SW480 (cell line): ENCODE measurements around the gene DDX28.

Experiments used
- DNase-seq: peaks from one replicate; pipeline ENCODE4 v3.0.0-alpha.2; 2016; ENCODE audit warnings: low spot score

The DDX28 gene

GRCh38 chr16:68022728-68023537, at the start of gene DDX28, which contains the start of gene DUS2:
TSS of gene DDX28 (minus strand) at chr16:68023232. CDS start at chr16:68023202, 30 bp downstream.
TSS of gene DUS2 (plus strand) at chr16:68023284. CDS start at chr16:68038024, 14,740 bp downstream.
- peak; percentile 78 for DNase-seq

- DNase-seq, result no peak
Observed at GRCh38 chr16:68072038-68072695, 49.1 kb upstream of the DDX28 start.

GRCh38 chr16:68071518-68071901, 48.5 kb upstream of the DDX28 start:
- no peak for DNase-seq

DNA sequence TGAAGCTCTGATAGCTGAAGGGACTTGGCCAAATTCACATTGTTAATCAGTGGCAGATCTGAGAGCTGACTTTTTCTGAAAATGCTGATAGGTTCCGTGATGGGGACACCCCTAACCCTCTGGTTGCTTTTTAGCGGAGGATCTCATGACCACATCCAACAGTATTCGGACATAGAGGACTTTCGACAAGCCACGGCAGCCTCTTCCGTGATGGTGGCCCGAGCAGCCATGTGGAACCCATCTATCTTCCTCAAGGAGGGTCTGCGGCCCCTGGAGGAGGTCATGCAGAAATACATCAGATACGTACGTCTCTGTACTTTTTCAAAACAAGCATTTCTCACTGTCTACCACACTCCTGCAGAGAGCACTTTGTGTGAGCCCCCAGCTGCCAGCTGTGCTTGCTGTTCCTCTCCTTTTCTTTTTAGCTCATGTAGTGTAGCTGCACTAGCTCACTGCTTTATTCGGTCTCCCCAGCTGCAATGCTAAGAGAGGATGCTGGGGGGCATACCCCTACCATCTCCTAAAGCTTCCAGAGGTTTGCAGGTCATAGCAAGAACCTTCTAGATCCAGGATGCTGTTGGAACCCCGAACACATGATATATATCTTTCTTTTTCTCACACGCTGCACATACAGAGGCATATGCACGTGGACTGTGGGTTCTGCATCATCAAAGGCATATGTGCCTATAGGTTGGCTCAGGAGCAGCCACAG, 47.9 kb upstream of the DDX28 start:
- DNase-seq, result no peak

- DNase-seq, result no peak
Observed at GRCh38 chr16:68070249-68070730, 47.3 kb upstream of the DDX28 start.

DNA sequence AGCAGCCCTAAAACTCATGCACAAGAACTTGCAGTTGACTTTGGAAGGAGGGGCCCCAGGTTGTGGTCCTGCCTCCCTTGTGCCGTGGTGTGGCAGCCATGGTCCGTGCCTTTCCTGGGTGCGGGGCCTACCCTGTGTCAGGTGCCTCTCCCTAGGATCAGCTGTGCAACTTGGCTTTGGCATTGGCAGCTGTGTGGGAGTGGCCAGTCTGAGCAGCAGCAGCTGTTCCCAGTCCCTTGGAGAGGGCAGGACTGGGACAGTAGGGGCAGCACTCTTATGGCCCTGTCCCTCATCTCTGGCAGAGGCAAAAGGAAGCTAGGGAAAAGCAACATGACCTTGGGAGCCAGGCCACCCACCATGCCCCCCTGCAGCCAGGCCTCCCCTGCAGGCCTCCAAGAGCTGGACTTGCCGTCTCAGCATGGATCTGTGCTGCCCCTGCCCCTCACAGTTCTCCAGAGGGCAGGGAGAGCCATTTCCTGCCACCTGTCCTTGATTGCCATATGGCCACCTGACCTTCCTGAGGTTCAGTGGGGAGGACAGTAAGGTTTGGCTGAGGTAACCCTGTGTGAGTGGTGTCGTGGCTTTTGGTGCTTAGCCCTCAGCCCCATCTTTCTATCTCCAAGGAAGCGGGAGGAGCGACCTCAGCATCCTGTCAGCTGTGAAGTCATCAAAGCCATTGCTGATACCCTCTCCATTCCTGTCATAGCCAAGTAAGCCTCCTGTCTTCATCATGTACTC, 46.6 kb upstream of the DDX28 start:
- no peak for DNase-seq

GRCh38 chr16:68068926-68069325, 45.9 kb upstream of the DDX28 start:
- DNase-seq, result no peak

DNA sequence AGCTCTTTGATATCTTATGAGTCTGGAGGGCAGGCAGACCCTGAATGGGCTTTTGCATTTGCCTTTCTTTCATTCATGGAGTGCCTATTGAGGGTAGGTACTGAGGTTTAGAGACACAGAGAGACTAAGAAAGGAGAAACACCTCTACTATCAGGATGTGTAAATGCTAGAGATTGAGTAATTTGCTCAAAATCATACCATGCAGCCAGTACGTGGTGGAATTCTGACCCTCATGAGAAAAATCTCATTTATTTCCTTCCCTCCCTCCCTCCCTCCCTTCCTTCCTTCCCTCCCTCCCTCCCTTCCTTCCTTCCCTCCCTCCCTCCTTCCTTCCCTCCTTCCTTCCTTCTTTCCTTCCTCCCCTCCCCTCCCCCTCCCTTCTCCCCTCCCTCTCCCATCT, 43.7 kb upstream of the DDX28 start:
- no peak for DNase-seq

- DNase-seq, result no peak
Observed at GRCh38 chr16:68065716-68066305, 42.8 kb upstream of the DDX28 start.

GRCh38 chr16:68064791-68065365, 41.8 kb upstream of the DDX28 start:
- peak; percentile 67 for DNase-seq

DNA sequence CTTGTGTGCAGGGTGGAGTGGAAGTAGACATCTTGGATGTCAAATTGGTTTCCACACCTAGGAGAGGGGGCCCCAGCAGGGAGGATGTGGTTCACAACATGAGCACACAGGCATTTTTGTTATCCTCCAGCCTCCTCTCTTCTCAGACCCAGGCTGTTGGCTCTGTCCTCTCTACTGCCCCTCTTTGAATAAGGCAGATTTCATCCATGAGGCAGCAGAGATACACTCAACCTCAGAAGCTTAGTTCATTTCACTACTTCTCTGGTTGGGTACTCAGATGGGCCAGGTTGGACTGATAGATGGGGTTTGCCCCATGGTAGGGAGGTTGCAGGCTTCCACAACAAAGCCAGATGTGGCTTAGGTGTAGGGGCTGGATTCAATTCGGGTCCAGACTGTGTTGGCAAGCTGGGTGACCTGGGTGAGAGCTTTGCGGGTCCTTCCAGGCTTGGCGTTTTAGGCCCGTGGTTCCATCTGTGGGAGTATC, 39.9 kb upstream of the DDX28 start:
- DNase-seq, result no peak

GRCh38 chr16:68061396-68061795, 38.4 kb upstream of the DDX28 start:
- no peak for DNase-seq

DNA sequence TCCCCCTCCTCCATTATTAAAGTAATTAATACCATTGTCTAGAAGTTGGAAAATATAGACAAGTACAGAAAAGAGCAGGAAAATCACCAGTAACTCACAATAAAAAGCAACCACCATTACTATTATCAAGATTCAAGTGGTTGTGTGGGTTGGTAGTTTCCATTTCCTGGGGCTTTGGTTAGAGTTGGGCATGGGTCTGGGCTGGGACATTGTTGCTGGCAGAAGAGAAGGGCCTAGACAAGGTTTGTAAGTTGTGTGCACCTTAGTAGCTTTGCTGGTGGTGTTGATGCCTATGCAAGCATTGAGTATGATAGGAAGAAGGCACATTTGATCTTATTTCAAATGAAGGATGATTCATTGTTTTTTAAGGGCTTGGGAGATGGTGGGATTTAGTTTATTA, 36.8 kb upstream of the DDX28 start:
- DNase-seq, result no peak

GRCh38 chr16:68055395-68055794, 32.4 kb upstream of the DDX28 start:
- no peak for DNase-seq

GRCh38 chr16:68049449-68049848, 26.4 kb upstream of the DDX28 start:
- DNase-seq, result no peak

DNA sequence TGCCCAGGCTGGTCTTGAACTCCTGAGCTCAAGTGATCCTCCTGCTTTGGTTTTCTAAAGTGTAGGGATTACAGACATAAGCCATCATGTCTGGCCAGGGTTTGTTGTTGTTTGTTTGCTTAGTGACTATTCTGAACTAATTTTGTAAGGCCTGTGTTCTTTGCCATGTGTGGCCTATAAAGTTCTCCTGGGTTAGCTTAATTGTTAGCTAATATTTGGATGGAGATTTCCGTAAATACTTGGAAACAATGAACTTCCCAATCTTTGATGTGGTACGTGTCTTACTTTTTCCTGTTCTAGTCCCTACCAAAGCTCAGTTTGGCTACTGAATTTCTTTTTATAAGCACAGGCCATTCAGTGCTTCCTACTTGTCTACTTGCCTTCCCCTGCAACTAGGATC, 25.0 kb upstream of the DDX28 start:
- no peak for DNase-seq

- no peak for DNase-seq
Observed at GRCh38 chr16:68046106-68046505, 23.1 kb upstream of the DDX28 start.

DNA sequence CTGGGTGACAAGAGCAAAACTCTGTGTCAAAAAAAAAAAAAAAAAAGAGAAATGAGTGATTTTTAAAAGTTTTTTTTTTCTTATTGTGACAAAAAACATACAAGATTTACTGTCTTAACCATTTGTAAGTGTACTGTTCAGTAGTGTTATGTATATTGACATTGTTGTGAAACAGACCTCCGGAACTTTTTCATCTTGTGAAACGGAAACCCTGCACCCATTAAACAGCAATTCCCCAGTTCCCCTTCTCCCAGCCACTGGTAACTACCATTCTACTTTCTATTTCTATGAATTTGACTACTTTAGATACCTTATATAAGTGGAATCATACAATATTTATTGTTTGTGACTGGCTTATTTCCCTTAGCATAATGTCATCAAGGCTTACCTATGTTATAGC, 18.8 kb upstream of the DDX28 start:
- no peak for DNase-seq

- DNase-seq, result peak; percentile 74
Observed at GRCh38 chr16:68040506-68041288, 17.7 kb upstream of the DDX28 start.
